Measurements from ENCODE around the gene TSTD2. TPM values are rescaled to one million over a fixed set of nuclear protein-coding genes. Genes with fewer than 3 reads are reported as not detected.
"Not testable (repeated sequence)": the region's sequence is repeated elsewhere in the genome, so short reads cannot be mapped to it uniquely, and the experiment has no call there.

TSTD2 gene
- total RNA-seq, 8 experiments from 2014 or later, result 13.9 to 32.9 (median 27.7) TPM

DNA sequence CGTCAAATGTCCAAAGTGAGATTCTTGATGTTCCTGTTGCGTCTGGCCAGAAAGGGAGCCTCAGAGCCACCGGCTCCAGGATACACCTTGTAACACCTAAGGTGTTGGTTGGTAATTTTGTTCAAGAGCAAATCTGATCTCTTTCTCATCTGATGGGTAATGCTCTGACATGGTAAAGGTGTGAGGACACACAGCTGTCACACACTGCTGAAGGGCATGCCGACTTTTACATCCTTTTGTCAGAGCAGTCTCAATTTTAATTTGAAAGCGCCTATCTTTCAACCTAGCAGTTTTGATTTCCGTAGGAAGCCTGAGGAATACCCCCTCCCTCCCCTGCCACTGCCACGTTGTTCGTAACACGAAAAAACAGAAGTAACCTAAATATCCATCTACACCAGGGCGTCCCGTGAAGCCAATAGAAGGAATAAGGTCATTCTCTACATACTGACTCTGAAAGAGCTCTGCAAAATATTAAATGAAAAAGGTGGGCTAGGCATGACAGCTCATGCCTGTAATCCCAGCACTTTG, 57.4 kb downstream of the TSTD2 start:
- 47 to 100% (median 82%) methylated on average over 2 to 8 of the region's 11 CpGs for WGBS, 10 experiments
- no peak for ATAC-seq (replicated peaks in 6 of 8)
- H3K27ac ChIP-seq, result no peak overlapping the region
- in situ Hi-C loops (cut with MboI; ENCODE audit: low pct_unique_long_range_greater_than_20kb in 2 of 9, low sequenced_read_pairs in 9 of 9, unreplicated experiment in 9 of 9), result loop anchor here in 1 of 9 experiments (25.0 kb wide), 1 partner anchor 113 kb away; no protein-coding TSS in a partner anchor
- no peak overlapping the region for H3K4me3 ChIP-seq
- H3K4me1 ChIP-seq (replicated peaks in 1 of 2), result peaks cover 0 to 2% of the 10 kb centered on the region in 2 donors

DNA sequence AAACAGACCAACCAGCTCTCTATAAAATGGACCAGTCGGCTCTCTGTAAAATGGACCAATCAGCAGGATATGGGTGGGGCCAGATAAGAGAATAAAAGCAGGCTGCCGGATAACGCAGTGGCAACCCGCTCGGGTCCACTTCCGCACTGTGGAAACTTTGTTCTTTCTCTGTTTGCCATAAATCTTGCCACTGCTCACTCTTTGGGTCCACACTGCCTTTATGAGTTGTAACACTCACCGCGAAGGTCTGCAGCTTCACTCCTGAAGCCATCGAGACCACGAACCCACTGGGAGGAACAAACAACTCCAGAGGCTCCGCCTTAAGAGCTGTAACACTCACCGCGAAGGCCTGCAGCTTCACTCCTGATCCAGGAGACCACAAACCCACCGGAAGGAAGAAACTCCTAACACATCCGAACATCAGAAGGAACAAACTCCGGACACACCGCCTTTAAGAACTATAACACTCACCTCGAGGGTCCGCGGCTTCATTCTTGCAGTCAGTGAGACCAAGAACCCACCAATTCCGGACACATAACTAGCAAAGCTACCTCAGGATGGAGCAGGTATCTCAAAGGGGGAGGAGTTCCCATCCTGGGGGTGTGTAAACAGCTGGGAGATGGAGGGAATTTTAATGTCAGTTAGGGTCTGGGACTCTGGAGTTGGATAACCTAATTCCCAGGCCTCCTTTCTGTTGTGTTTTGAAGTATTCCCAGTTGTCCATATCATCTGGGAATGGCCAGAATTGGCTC, 58.1 kb downstream of the TSTD2 start:
- H3K4me3 ChIP-seq; ATAC-seq (replicated peaks in 6 of 8); H3K4me1 ChIP-seq (replicated peaks in 1 of 2); H3K27ac ChIP-seq: not testable (repeated sequence)
- in situ Hi-C loops (cut with MboI; ENCODE audit: low pct_unique_long_range_greater_than_20kb in 2 of 9, low sequenced_read_pairs in 9 of 9, unreplicated experiment in 9 of 9), result loop anchor here in 1 of 9 experiments (25.0 kb wide), 1 partner anchor 113 kb away; no protein-coding TSS in a partner anchor
- WGBS, 10 experiments, result 60 to 100% (median 89%) methylated on average over 2 to 17 of the region's 21 CpGs

DNA sequence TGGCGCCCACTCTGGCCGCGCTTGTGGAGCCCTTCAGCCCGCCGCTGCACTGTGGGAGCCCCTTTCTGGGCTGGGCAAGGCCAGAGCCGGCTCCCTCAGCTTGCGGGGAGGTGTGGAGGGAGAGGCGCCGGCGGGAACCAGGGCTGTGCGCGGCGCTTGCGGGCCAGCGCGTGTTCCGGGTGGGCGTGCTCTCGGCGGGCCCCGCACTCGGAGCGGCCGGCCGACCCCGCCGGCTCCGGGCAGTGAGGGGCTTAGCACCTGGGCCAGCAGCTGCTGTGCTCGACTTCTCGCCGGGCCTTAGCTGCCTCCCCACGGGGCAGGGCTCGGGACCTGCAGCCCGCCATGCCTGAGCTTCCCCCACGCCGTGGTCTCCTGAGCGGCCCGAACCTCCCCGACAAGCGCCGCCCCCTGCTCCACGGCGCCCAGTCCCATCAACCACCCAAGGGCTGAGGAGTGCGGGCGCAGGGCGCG, 59.0 kb downstream of the TSTD2 start:
- 95% methylated on average over 23 of the region's 47 CpGs; no CpG with 5 or more reads in 9 of the 10 experiments for WGBS, 10 experiments
- H3K4me3 ChIP-seq; H3K27ac ChIP-seq; ATAC-seq (replicated peaks in 6 of 8); H3K4me1 ChIP-seq (replicated peaks in 1 of 2); in situ Hi-C loops (cut with MboI; ENCODE audit: low pct_unique_long_range_greater_than_20kb in 2 of 9, low sequenced_read_pairs in 9 of 9, unreplicated experiment in 9 of 9): not testable (repeated sequence)

DNA sequence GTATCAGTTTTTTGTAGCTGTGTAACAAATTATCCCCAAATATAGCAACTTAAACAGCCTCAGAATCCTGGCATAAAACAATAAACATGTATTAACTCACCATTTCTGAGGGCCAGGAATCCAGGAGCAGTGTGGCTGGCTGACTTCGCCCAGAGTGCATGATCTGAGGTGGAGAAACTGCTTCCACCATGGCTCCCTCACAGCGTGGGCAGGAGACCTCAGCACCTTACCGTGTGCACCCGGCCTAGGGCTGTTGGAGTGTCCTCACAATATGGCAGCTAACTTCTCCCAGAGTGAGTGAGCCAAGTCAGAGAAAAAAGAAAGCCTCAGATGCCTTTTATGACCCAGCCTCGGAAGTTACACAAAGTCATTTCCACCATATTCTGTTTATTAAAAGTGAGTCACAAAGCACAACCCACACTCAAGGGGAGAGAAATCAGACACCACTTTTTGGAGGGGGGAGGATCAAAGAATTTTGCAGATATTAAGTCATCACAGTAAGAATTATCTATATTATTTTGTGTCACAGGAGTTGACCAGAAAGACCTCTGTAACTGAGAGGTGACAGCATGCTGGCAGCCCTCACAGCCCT, 59.6 kb downstream of the TSTD2 start:
- Histone ChIP-seq H3K4me3 (no peak overlapping the region), H3K4me1 (replicated peaks in 1 of 2) (peaks cover 0 to 2% of the 10 kb centered on the region in 2 donors), H3K27ac (no peak overlapping the region)
- ATAC-seq (replicated peaks in 6 of 8), result no peak
- in situ Hi-C loops (cut with MboI; ENCODE audit: low pct_unique_long_range_greater_than_20kb in 2 of 9, low sequenced_read_pairs in 9 of 9, unreplicated experiment in 9 of 9), result no loop called here
- 0 to 100% (median 48%) methylated on average over 1 to 5 of the region's 5 CpGs; no CpG with 5 or more reads in 2 of the 10 experiments for WGBS, 10 experiments

DNA sequence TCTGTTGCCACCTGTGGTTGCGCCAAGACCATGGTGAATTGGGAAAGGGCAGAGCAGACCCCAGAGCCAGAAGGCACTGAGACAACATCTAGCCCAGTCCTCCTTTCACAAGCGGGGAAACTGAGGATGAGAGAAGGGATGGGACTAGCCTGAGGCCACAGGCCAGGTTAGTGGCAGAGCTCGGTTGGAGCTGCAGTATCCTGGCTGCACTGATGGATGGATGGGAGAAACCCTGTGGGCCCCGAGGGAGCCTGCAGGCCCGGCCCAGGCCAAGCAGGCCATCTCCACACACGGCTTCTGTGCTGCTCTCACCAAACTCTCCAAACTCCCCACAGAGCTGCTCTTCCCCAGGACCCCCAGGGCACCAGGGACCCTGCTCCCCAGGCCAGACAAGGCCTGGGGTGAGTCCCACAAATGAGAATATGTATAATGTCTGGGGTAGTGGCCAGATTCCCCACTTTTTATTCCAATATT, 60.2 kb downstream of the TSTD2 start:
- in situ Hi-C loops (cut with MboI; ENCODE audit: low pct_unique_long_range_greater_than_20kb in 2 of 9, low sequenced_read_pairs in 9 of 9, unreplicated experiment in 9 of 9), result no loop called here
- Histone ChIP-seq H3K4me1 (replicated peaks in 1 of 2) (peaks cover 0 to 2% of the 10 kb centered on the region in 2 donors), H3K27ac (no peak overlapping the region), H3K4me3 (no peak overlapping the region)
- 50 to 100% (median 82%) methylated on average over 1 to 4 of the region's 6 CpGs; no CpG with 5 or more reads in 4 of the 10 experiments for WGBS, 10 experiments
- ATAC-seq (replicated peaks in 6 of 8), result no peak

DNA sequence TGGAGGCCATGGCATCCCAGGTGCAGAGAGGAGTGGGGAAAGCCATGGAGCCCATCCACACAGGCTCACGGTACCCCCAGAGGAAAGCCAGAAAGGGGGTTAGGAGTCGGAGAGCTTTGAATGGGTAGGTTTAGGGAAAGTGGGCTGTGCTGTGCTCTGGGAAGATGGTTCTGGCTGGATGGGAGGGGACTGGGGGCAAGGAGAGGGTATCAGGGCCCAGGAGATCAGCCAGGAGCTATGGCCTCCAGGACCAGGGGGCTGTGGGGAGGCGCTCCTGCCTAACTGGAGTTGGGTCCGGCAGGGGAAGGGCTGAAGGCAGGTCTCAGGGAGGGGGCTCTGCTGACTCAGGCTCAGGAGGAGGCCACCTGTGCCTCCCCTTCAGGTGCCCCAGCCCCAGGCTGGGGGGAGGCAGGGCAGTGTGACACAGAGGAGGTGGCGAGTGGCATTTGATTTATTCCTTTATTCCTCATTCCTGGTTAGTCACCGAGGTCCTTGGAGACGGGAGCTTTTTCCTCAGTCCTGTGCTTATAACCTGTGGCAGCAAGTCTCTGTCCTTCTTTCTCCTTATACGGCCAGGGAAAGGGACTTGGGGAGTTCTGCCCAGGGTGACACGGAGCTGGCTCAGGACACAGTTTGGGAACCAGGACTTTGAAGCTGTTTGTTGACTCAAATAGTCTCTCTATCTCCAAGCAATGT, 60.8 kb downstream of the TSTD2 start:
- in situ Hi-C loops (cut with MboI; ENCODE audit: low pct_unique_long_range_greater_than_20kb in 2 of 9, low sequenced_read_pairs in 9 of 9, unreplicated experiment in 9 of 9), result no loop called here
- Histone ChIP-seq H3K27ac (no peak overlapping the region), H3K4me3 (no peak overlapping the region), H3K4me1 (replicated peaks in 1 of 2) (peaks cover 0 to 2% of the 10 kb centered on the region in 2 donors)
- WGBS, 10 experiments, result 20 to 74% (median 65%) methylated on average over 1 to 4 of the region's 9 CpGs; no CpG with 5 or more reads in 5 of the 10 experiments
- peak in 3 of 8 experiments; percentile 13 to 27 (median 16) for ATAC-seq (replicated peaks in 6 of 8)

DNA sequence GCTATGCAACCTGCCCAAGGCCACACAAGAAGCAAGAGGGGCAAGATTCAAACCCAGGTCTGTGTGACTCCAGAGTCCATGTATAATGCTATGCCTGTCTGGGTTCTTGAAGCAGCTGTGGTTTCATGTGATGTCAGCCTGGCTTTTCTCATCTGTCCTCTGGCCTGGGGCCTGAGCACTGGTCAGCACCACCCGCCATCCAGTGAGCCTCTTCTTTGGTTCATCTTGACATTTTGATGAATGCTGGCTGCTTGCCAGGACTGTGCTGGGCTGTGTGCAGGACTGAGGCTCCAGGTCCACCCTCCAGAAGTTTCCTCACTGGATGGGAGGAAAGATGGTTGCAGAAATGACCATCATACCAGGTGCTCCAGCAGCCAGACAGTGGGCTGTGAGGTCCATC, 61.5 kb downstream of the TSTD2 start:
- Histone ChIP-seq H3K4me3 (no peak overlapping the region), H3K4me1 (replicated peaks in 1 of 2) (peaks cover 0 to 2% of the 10 kb centered on the region in 2 donors), H3K27ac (no peak overlapping the region)
- in situ Hi-C loops (cut with MboI; ENCODE audit: low pct_unique_long_range_greater_than_20kb in 2 of 9, low sequenced_read_pairs in 9 of 9, unreplicated experiment in 9 of 9), result no loop called here
- whole genome bisulfite sequencing, 10 experiments, result 80% methylated on average over 1 of the region's 1 CpG; no CpG with 5 or more reads in 9 of the 10 experiments
- peak in 3 of 8 experiments; percentile 30 to 89 (median 39) for ATAC-seq (replicated peaks in 6 of 8)

DNA sequence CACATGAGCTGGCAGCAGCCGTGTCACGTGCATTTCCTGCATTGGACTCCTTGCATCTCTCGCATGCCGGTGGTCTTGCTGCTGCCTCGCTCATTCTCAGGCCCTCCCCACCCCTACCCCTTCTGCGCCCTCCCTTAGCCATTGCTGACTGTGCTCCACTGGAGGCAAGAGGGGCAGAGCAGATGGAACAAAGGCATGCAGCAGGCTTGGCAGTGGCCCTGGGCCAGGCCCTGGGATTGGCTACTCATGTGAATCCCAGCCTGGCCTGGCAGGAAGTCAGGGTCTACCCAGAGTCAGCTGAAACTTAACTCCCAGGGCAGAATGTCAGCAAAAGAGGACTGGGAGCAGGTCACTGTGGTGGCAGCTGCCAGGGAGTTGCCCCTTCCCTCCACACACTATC, 62.3 kb downstream of the TSTD2 start:
- WGBS, 10 experiments, result 30 to 100% (median 88%) methylated on average over 1 to 4 of the region's 6 CpGs; no CpG with 5 or more reads in 6 of the 10 experiments
- peak in 3 of 8 experiments; percentile 27 to 33 (median 28) for ATAC-seq (replicated peaks in 6 of 8)
- Histone ChIP-seq H3K4me3 (no peak overlapping the region), H3K4me1 (replicated peaks in 1 of 2) (peaks cover 0 to 2% of the 10 kb centered on the region in 2 donors), H3K27ac (no peak overlapping the region)
- in situ Hi-C loops (cut with MboI; ENCODE audit: low pct_unique_long_range_greater_than_20kb in 2 of 9, low sequenced_read_pairs in 9 of 9, unreplicated experiment in 9 of 9), result no loop called here

DNA sequence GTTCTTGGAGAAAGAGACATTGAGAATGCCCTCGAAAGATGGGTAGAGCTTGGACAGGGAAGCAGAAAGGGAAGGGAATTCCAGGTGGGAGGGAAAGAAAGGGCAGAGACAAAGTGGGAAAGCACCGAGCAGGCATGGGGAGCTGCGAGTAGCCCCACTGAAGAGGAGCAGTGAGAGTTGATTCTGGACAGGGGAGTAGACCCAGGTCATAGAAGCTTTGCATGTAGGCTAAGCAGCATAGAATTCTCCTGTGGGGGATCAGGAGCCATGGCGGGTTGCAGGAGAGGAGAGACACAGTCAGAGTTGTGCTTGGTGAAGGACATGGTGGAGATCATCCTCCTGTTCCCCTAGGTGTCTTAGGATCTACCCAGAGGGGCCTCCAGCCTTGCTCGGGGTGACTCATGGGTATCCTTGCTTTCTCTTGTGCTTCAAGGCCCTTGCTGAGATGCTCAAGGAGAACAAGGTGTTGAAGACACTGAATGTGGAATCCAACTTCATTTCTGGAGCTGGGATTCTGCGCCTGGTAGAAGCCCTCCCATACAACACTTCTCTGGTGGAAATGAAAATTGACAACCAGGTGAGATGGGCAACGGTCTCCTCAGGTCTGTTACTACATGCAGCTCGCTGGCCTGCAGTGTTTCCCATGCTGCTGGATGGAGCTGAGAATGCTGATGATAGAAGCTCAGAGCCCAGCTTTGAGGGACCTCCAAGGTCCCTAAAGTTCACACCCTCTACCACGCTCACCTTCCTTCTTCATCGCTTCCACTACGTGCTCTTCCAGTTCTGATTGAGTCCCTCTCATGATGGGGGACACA, 64.5 kb downstream of the TSTD2 start:
- ATAC-seq (replicated peaks in 6 of 8), result no peak

DNA sequence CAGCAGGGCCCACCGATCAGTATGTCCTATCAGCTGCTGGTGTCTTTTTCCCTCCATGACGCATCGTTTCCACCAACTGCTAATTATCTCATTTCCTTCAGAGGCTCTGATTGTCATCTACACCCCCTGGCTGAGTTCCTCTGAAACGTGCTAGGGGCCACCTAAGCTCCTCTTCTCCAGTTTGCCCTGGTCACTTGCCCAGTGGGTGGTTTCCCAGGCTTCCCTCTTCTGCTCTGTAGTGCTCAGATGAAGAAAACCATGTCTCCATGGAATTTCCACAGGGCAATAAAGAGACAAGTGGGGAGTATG, 65.3 kb downstream of the TSTD2 start:
- 0 to 100% (median 80%) methylated on average over 1 to 3 of the region's 4 CpGs; no CpG with 5 or more reads in 3 of the 10 experiments for WGBS, 10 experiments
- no peak overlapping the region for H3K4me3 ChIP-seq
- no peak overlapping the region for H3K27ac ChIP-seq
- ATAC-seq (replicated peaks in 6 of 8), result no peak
- H3K4me1 ChIP-seq (replicated peaks in 1 of 2), result peaks cover 2 to 5% of the 10 kb centered on the region in 2 donors
- in situ Hi-C loops (cut with MboI; ENCODE audit: low pct_unique_long_range_greater_than_20kb in 2 of 9, low sequenced_read_pairs in 9 of 9, unreplicated experiment in 9 of 9), result loop anchor here in 1 of 9 experiments (10.0 kb wide), 1 partner anchor 63 kb away; the partner anchor contains the start of gene TMOD1

More for the DNA sequence above, 64.5 kb downstream of the TSTD2 start:
- 43 to 90% (median 83%) methylated on average over 1 to 6 of the region's 11 CpGs; no CpG with 5 or more reads in 1 of the 10 experiments for WGBS, 10 experiments
- in situ Hi-C loops (cut with MboI; ENCODE audit: low pct_unique_long_range_greater_than_20kb in 2 of 9, low sequenced_read_pairs in 9 of 9, unreplicated experiment in 9 of 9), result loop anchor here in 1 of 9 experiments (10.0 kb wide), 1 partner anchor 64 kb away; the partner anchor contains the start of gene TMOD1
- Histone ChIP-seq H3K4me3 (no peak overlapping the region), H3K27ac (no peak overlapping the region), H3K4me1 (replicated peaks in 1 of 2) (peaks cover 1 to 2% of the 10 kb centered on the region in 2 donors)

DNA sequence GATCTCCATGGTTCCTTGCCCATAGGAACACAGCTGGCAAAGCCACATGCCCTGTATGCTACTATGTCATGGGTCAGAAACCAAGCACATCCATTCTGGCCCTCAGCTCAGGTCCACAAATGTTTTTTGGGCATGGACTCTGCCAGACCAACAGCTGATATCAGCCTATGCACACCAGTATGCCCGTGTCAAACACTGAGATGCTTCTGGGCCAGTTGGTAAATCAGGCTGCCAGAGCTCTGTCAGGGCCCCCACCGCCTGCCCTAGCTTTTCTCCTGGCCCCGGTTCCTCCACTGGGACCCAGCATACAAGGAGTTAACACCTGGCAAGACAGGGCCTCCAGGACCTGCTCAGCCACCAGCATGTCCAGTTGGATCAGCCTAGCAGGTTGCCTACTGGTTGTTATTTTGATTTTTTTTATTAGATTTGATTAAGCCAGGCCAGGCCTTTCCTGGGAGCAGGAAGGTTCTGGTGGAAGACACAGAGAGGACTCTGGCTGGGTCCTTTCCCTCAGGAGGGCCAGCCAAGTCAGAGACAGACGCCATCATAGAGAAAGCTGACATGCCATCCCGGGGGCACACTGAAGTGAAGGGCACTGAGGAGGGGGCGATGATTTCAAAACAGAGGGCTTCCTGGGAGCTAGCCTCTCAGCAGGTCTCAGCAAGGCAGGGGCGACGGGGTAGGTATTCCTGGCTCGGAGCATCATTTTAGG, 65.8 kb downstream of the TSTD2 start:
- Histone ChIP-seq H3K4me3 (no peak overlapping the region), H3K4me1 (replicated peaks in 1 of 2) (peaks cover under 1 to 5% of the 10 kb centered on the region in 2 donors), H3K27ac (no peak overlapping the region)
- WGBS, 10 experiments, result 0 to 70% (median 46%) methylated on average over 1 to 6 of the region's 9 CpGs; no CpG with 5 or more reads in 2 of the 10 experiments
- ATAC-seq (replicated peaks in 6 of 8), result no peak
- in situ Hi-C loops (cut with MboI; ENCODE audit: low pct_unique_long_range_greater_than_20kb in 2 of 9, low sequenced_read_pairs in 9 of 9, unreplicated experiment in 9 of 9), result loop anchor here in 1 of 9 experiments (10.0 kb wide), 1 partner anchor 63 kb away; the partner anchor contains the start of gene TMOD1
